WTC11 (cell line): ENCODE data around the gene PPARA. TPM values are rescaled to one million over a fixed set of nuclear protein-coding genes. Genes with fewer than 3 reads are reported as not detected.

Experiments used
- ATF1 ChIP-seq: sonication (generic); formaldehyde crosslinking; IDR thresholded peaks from 2 replicates; pipeline ENCODE4 v1.8.1; 2023; ENCODE audit warnings: mild to moderate bottlenecking, moderate library complexity, missing genetic modification reagents
- CREB1 ChIP-seq: sonication (generic); formaldehyde crosslinking; IDR thresholded peaks from 2 replicates; pipeline ENCODE4 v1.8.0; 2023; ENCODE audit warnings: mild to moderate bottlenecking, missing genetic modification reagents
- E2F4 ChIP-seq: sonication (generic); formaldehyde crosslinking; IDR thresholded peaks from 2 replicates; pipeline ENCODE4 v1.8.1; 2022; ENCODE audit warnings: low read depth, mild to moderate bottlenecking, moderate library complexity, missing genetic modification reagents, borderline replicate concordance
- ELF4 ChIP-seq: sonication (generic); formaldehyde crosslinking; IDR thresholded peaks from 2 replicates; pipeline ENCODE4 v1.8.1; 2022; ENCODE audit warnings: low read depth, mild to moderate bottlenecking, moderate library complexity, missing genetic modification reagents
- EMX1 ChIP-seq: fragments of 250-450 bp; sonication (Bioruptor Pico); IDR thresholded peaks from 2 replicates; pipeline ENCODE4 v1.8.0; 2021; ENCODE audit warnings: mild to moderate bottlenecking
- GABPB1 ChIP-seq: sonication (generic); formaldehyde crosslinking; IDR thresholded peaks from 2 replicates; pipeline ENCODE4 v1.8.1; 2023; ENCODE audit warnings: mild to moderate bottlenecking, missing genetic modification reagents
- GTF2I ChIP-seq: fragments of 250-450 bp; sonication (Bioruptor Pico); conservative IDR thresholded peaks from 2 replicates; pipeline ENCODE4 v1.4.0; 2021; ENCODE audit warnings: mild to moderate bottlenecking
- HMGXB4 ChIP-seq: sonication (generic); formaldehyde crosslinking; IDR thresholded peaks from 2 replicates; pipeline ENCODE4 v1.8.1; 2023; ENCODE audit warnings: mild to moderate bottlenecking, moderate library complexity, missing genetic modification reagents
- MXD4 ChIP-seq: fragments of 250-450 bp; sonication (Bioruptor Pico); IDR thresholded peaks from 2 replicates; pipeline ENCODE4 v1.8.0; 2021; ENCODE audit warnings: mild to moderate bottlenecking, moderate library complexity, borderline replicate concordance
- NFATC4 ChIP-seq: fragments of 250-450 bp; sonication (Bioruptor Pico); IDR thresholded peaks from 2 replicates; pipeline ENCODE4 v1.9.0; 2021; ENCODE audit warnings: mild to moderate bottlenecking
- NFE2L1 ChIP-seq: sonication (generic); formaldehyde crosslinking; IDR thresholded peaks from 2 replicates; pipeline ENCODE4 v1.8.1; 2023; ENCODE audit warnings: missing genetic modification reagents
- NR2C2 ChIP-seq: sonication (generic); formaldehyde crosslinking; IDR thresholded peaks from 2 replicates; pipeline ENCODE4 v1.8.0; 2022; ENCODE audit warnings: mild to moderate bottlenecking, missing genetic modification reagents
- OVOL2 ChIP-seq: fragments of 250-450 bp; sonication (Bioruptor Pico); IDR thresholded peaks from 2 replicates; pipeline ENCODE4 v1.9.0; 2021; ENCODE audit warnings: mild to moderate bottlenecking, borderline replicate concordance
- SMAD4 ChIP-seq: sonication (generic); formaldehyde crosslinking; IDR thresholded peaks from 2 replicates; pipeline ENCODE4 v1.8.0; 2022; ENCODE audit warnings: mild to moderate bottlenecking, missing genetic modification reagents
- TP53 ChIP-seq: sonication (generic); formaldehyde crosslinking; IDR thresholded peaks from 2 replicates; pipeline ENCODE4 v1.8.1; 2023; ENCODE audit warnings: mild to moderate bottlenecking, missing genetic modification reagents
- ZBTB21 ChIP-seq: sonication (generic); formaldehyde crosslinking; IDR thresholded peaks from 2 replicates; pipeline ENCODE4 v1.8.1; 2023; ENCODE audit warnings: mild to moderate bottlenecking, missing genetic modification reagents, borderline replicate concordance
- ZBTB43 ChIP-seq: sonication (generic); formaldehyde crosslinking; IDR thresholded peaks from 2 replicates; pipeline ENCODE4 v1.8.1; 2023; ENCODE audit warnings: mild to moderate bottlenecking, missing genetic modification reagents
- ZNF317 ChIP-seq: sonication (generic); formaldehyde crosslinking; IDR thresholded peaks from 2 replicates; pipeline ENCODE4 v1.8.1; 2023; ENCODE audit warnings: low read depth, mild to moderate bottlenecking, moderate library complexity, missing genetic modification reagents, borderline replicate concordance
- ZNF396 ChIP-seq: fragments of 250-450 bp; sonication (Bioruptor Pico); IDR thresholded peaks from 2 replicates; pipeline ENCODE4 v1.8.0; 2021; ENCODE audit warnings: mild to moderate bottlenecking, moderate library complexity, borderline replicate concordance
- ZNF423 ChIP-seq: fragments of 250-450 bp; sonication (Bioruptor Pico); IDR thresholded peaks from 2 replicates; pipeline ENCODE4 v2.1.2; 2022; ENCODE audit warnings: mild to moderate bottlenecking, moderate library complexity
- total RNA-seq: library from RNA; stranded (reverse); gene quantifications from 3 replicates; pipeline ENCODE4 v1.2.3, GENCODE V29; 2021
- TF ChIP-seq, protein P1 (sequence below): sonication (generic); formaldehyde crosslinking; IDR thresholded peaks from 2 replicates; pipeline ENCODE4 v1.8.1; 2022; ENCODE audit warnings: mild to moderate bottlenecking, missing genetic modification reagents, moderate library complexity, borderline replicate concordance
- TF ChIP-seq, protein P2 (sequence below): sonication (generic); formaldehyde crosslinking; IDR thresholded peaks from 2 replicates; pipeline ENCODE4 v1.8.1; 2022; ENCODE audit warnings: mild to moderate bottlenecking, moderate library complexity, missing genetic modification reagents
- TF ChIP-seq, protein P3 (sequence below): sonication (generic); formaldehyde crosslinking; IDR thresholded peaks from 2 replicates; pipeline ENCODE4 v1.8.1; 2023; ENCODE audit warnings: mild to moderate bottlenecking, missing genetic modification reagents, borderline replicate concordance
- TF ChIP-seq, protein P4 (sequence below): sonication (generic); formaldehyde crosslinking; IDR thresholded peaks from 2 replicates; pipeline ENCODE4 v1.8.0; 2023; ENCODE audit warnings: missing genetic modification reagents
- TF ChIP-seq, protein P5 (sequence below): sonication (generic); formaldehyde crosslinking; conservative IDR thresholded peaks from 2 replicates; pipeline ENCODE4 v1.8.1; 2023; ENCODE audit warnings: mild to moderate bottlenecking, low read depth, missing genetic modification reagents, moderate library complexity

Gene PPARA
- total RNA-seq, 1 experiment from 2014 or later, result 9.3 TPM

DNA sequence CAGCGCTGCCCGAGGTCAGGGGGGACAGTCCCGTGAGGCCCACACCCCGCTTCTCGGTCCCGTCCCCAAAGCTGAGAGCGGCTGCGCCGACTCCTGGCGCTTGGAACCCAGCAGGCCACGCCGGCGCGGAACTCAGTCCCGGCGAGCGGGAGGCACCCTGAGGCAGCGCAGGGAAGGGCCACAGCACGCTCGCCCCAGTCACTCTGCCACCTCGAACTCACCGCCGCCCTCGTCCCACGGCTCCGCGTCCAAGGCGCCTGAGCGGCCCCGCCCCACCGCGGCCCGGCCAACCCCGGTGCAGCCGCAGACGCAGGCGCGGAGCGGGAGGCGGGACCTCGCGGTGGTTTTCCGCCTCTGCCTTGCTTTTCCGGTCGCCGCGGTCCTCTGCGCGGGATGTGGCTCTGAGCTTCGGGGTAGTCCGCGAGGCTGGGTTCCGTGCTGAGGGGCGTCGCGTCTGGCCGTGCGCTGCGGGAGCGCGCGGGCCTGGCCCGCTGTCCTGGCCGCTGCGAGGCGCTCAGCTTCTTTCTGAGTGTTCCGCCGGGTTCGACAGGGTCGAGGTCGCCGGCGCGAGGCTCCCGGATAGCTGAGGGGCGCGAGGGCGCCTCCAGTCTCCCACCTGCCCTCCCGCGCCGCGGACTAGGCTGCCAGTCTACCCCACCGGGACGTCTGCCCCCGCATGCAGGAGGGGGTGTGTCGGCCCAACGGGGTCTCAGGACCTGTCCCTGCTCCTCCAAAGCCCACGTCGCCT is 99.9 kb downstream of the PPARA start, which contains the start of gene CDPF1 (continued):
- TF ChIP-seq, protein P1, sequence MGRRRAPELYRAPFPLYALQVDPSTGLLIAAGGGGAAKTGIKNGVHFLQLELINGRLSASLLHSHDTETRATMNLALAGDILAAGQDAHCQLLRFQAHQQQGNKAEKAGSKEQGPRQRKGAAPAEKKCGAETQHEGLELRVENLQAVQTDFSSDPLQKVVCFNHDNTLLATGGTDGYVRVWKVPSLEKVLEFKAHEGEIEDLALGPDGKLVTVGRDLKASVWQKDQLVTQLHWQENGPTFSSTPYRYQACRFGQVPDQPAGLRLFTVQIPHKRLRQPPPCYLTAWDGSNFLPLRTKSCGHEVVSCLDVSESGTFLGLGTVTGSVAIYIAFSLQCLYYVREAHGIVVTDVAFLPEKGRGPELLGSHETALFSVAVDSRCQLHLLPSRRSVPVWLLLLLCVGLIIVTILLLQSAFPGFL (CRISPR knock-in tag), result peak; percentile 80; the same call in 1 of the 2 replicates
- TF ChIP-seq CREB1 (CRISPR knock-in tag), result no peak; the same call in 1 of the 2 replicates
- peak; percentile 90 for TF ChIP-seq ZBTB43
- no peak for TF ChIP-seq EMX1 (CRISPR knock-in tag)
- TF ChIP-seq ZNF423 (CRISPR knock-in tag), result no peak
- TF ChIP-seq ZNF317 (CRISPR knock-in tag), result peak; percentile 70
- TF ChIP-seq, protein P2, sequence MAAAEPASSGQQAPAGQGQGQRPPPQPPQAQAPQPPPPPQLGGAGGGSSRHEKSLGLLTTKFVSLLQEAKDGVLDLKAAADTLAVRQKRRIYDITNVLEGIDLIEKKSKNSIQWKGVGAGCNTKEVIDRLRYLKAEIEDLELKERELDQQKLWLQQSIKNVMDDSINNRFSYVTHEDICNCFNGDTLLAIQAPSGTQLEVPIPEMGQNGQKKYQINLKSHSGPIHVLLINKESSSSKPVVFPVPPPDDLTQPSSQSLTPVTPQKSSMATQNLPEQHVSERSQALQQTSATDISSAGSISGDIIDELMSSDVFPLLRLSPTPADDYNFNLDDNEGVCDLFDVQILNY (CRISPR knock-in tag), result peak; percentile 95
- peak; percentile 97 for TF ChIP-seq ELF4 (CRISPR knock-in tag)
- TF ChIP-seq, protein P3, sequence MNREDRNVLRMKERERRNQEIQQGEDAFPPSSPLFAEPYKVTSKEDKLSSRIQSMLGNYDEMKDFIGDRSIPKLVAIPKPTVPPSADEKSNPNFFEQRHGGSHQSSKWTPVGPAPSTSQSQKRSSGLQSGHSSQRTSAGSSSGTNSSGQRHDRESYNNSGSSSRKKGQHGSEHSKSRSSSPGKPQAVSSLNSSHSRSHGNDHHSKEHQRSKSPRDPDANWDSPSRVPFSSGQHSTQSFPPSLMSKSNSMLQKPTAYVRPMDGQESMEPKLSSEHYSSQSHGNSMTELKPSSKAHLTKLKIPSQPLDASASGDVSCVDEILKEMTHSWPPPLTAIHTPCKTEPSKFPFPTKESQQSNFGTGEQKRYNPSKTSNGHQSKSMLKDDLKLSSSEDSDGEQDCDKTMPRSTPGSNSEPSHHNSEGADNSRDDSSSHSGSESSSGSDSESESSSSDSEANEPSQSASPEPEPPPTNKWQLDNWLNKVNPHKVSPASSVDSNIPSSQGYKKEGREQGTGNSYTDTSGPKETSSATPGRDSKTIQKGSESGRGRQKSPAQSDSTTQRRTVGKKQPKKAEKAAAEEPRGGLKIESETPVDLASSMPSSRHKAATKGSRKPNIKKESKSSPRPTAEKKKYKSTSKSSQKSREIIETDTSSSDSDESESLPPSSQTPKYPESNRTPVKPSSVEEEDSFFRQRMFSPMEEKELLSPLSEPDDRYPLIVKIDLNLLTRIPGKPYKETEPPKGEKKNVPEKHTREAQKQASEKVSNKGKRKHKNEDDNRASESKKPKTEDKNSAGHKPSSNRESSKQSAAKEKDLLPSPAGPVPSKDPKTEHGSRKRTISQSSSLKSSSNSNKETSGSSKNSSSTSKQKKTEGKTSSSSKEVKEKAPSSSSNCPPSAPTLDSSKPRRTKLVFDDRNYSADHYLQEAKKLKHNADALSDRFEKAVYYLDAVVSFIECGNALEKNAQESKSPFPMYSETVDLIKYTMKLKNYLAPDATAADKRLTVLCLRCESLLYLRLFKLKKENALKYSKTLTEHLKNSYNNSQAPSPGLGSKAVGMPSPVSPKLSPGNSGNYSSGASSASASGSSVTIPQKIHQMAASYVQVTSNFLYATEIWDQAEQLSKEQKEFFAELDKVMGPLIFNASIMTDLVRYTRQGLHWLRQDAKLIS (CRISPR knock-in tag), result no peak; the same call in 1 of the 2 replicates
- TF ChIP-seq NFATC4 (CRISPR knock-in tag), result no peak
- TF ChIP-seq, protein P4, sequence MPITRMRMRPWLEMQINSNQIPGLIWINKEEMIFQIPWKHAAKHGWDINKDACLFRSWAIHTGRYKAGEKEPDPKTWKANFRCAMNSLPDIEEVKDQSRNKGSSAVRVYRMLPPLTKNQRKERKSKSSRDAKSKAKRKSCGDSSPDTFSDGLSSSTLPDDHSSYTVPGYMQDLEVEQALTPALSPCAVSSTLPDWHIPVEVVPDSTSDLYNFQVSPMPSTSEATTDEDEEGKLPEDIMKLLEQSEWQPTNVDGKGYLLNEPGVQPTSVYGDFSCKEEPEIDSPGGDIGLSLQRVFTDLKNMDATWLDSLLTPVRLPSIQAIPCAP (CRISPR knock-in tag), result peak; percentile 77; the same call in 1 of the 2 replicates
- TF ChIP-seq, protein P5, sequence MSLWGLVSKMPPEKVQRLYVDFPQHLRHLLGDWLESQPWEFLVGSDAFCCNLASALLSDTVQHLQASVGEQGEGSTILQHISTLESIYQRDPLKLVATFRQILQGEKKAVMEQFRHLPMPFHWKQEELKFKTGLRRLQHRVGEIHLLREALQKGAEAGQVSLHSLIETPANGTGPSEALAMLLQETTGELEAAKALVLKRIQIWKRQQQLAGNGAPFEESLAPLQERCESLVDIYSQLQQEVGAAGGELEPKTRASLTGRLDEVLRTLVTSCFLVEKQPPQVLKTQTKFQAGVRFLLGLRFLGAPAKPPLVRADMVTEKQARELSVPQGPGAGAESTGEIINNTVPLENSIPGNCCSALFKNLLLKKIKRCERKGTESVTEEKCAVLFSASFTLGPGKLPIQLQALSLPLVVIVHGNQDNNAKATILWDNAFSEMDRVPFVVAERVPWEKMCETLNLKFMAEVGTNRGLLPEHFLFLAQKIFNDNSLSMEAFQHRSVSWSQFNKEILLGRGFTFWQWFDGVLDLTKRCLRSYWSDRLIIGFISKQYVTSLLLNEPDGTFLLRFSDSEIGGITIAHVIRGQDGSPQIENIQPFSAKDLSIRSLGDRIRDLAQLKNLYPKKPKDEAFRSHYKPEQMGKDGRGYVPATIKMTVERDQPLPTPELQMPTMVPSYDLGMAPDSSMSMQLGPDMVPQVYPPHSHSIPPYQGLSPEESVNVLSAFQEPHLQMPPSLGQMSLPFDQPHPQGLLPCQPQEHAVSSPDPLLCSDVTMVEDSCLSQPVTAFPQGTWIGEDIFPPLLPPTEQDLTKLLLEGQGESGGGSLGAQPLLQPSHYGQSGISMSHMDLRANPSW (CRISPR knock-in tag), result 0 out of 2 replicates have a peak, but pooled peaks have one; percentile 27
- TF ChIP-seq GTF2I (CRISPR knock-in tag), result no peak
- TF ChIP-seq HMGXB4 (CRISPR knock-in tag), result peak; percentile 68
- TF ChIP-seq NR2C2 (CRISPR knock-in tag), result no peak
- no peak for TF ChIP-seq ZNF396 (CRISPR knock-in tag)
- TF ChIP-seq MXD4 (CRISPR knock-in tag), result no peak
- no peak; the same call in 1 of the 2 replicates for TF ChIP-seq ATF1
- TF ChIP-seq OVOL2 (CRISPR knock-in tag), result no peak
- peak; percentile 89 for TF ChIP-seq NFE2L1 (CRISPR knock-in tag)
- TF ChIP-seq TP53 (CRISPR knock-in tag), result peak; percentile 95
- TF ChIP-seq SMAD4 (CRISPR knock-in tag), result peak; percentile 89; the same call in 1 of the 2 replicates
- TF ChIP-seq E2F4 (CRISPR knock-in tag), result peak; percentile 92; the same call in 1 of the 2 replicates
- peak; percentile 82 for TF ChIP-seq ZBTB21 (CRISPR knock-in tag)
- peak; percentile 71 for TF ChIP-seq GABPB1 (CRISPR knock-in tag)
